ENCODE results near the gene CDH18. TPM values are rescaled to one million over a fixed set of nuclear protein-coding genes. Genes with fewer than 3 reads are reported as not detected.

The CDH18 gene
- total RNA-seq, 1 donor, result 16.6 TPM

DNA sequence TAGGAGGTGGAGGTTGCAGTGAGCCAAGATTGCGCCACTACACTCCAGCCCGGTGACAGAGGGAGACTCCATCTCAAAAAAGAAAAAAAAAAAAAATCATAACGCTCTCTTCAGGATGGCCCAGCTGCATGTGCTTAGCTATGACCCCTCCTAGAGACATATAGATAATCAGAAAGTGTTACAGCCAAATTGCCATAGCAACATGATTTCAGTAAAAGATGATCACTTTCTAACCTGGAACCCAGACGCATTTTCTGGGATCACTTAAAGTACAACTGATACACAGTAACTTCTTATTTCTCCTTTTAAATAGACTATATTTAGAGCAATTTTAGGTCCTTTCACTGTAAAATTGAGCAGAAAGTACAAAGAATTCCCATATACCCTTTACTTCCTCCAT is 372.9 kb downstream of the CDH18 start:
- TF ChIP-seq CTCF (IDR thresholded peaks at IDR 0.05; ENCODE audit: insufficient read depth, low read length), result no peak
- DNase-seq (ENCODE audit: low read depth), result no peak
- H3K4me3 ChIP-seq (ENCODE audit: low read depth, low read length), result no peak overlapping the region

GRCh38 chr5:19608444-19609002 is 379.5 kb downstream of the CDH18 start:
- DNase-seq (ENCODE audit: low read depth), result peak; percentile 15
- peak; percentile 6 for TF ChIP-seq CTCF (IDR thresholded peaks at IDR 0.05; ENCODE audit: insufficient read depth, low read length)

DNA sequence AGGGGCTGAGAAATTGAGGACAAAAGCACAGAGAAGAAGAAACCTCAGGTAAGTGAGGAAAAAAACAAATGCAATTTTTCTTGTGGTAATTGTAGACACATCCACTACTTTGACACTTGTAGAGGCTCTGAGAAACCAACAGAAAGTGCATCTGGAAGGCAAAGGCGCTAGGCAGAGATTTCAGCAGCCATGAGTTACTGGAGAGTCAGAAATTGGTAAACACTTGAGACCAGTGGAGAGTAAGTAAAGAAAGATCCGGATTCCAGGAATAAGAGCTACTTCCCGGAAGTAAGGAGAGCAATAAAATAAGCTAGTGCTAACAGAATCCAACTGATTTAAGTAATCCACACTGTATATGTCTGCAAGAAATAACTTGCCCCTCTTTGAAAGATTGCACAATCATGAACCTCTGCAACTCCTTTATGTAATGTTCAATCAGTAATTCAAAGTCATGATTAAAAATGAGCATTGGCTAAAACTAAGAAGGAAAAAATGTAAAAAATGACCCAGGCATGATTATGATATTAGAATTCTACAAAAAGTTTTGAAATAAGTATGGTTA is 382.1 kb downstream of the CDH18 start:
- H3K4me3 ChIP-seq (ENCODE audit: low read depth, low read length), result no peak overlapping the region
- no peak for TF ChIP-seq CTCF (IDR thresholded peaks at IDR 0.05; ENCODE audit: insufficient read depth, low read length)
- DNase-seq (ENCODE audit: low read depth), result no peak

More at GRCh38 chr5:19608444-19609002, 379.5 kb downstream of the CDH18 start:
- no peak overlapping the region for H3K4me3 ChIP-seq (ENCODE audit: low read depth, low read length)

GRCh38 chr5:19584131-19584530 is 403.9 kb downstream of the CDH18 start:
- TF ChIP-seq CTCF (IDR thresholded peaks at IDR 0.05; ENCODE audit: insufficient read depth, low read length), result no peak
- no peak for DNase-seq (ENCODE audit: low read depth)
- H3K4me3 ChIP-seq (ENCODE audit: low read depth, low read length), result no peak overlapping the region

- no peak for DNase-seq (ENCODE audit: low read depth)
- TF ChIP-seq CTCF (IDR thresholded peaks at IDR 0.05; ENCODE audit: insufficient read depth, low read length), result no peak
- no peak overlapping the region for H3K4me3 ChIP-seq (ENCODE audit: low read depth, low read length)
Measured at GRCh38 chr5:19577882-19578281, 410.1 kb downstream of the CDH18 start.

DNA sequence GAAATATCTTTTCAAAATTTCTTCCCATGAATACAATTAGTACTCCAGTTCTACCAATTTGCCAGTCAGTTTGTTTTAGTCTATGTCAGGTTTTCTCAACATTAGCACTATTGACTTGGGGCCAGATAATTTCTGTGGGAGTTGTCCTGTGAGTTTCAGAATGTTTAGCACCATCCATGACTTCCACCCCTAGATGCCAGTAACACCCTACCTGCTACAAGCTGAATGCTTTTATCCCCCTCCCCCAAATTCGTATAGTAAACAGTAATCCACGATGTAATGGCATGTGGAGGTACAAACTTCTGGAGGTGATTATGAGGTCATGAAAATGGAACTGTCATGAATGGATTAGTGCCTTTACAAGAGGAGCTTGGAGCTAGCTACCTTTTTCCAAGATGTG is 420.0 kb downstream of the CDH18 start:
- TF ChIP-seq CTCF (IDR thresholded peaks at IDR 0.05; ENCODE audit: insufficient read depth, low read length), result no peak
- DNase-seq (ENCODE audit: low read depth), result no peak
- no peak overlapping the region for H3K4me3 ChIP-seq (ENCODE audit: low read depth, low read length)

DNA sequence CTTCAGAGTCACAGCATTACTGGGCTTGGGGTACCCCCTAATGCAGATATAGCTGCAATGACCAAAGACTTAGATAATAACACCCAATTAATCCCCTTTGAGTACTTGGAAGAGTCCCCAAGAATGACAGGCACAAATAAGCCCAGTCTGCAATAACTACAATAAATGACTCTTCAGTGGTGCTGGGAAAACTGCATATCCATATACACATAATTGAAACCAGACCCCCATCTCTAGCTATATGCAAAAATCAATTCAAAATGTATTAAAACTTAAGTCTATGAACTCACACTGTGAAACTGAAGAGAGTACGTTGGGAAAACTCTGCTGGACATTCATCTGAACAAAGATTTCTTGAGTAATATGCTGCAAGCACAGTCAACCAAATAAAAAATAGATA is 422.5 kb downstream of the CDH18 start:
- TF ChIP-seq CTCF (IDR thresholded peaks at IDR 0.05; ENCODE audit: insufficient read depth, low read length), result no peak
- DNase-seq (ENCODE audit: low read depth), result no peak
- no peak overlapping the region for H3K4me3 ChIP-seq (ENCODE audit: low read depth, low read length)

All from fibroblast of the aortic adventitia (primary cell).